BLaER1 treated with 17β-estradiol and CSF1 and Interleukin-3, amounts not matched to agents 10 nM and 100 nM (cell line): ENCODE results near the gene ZFPM1.
"Not testable (repeated sequence)": the region's sequence is repeated elsewhere in the genome, so short reads cannot be mapped to it uniquely, and the experiment has no call there.

Experiments
- H3K27ac ChIP-seq, 11 experiments: shearing (Covaris generic); formaldehyde crosslinking; 2 replicates each; pipeline ENCODE4 v1.8.1; 2022
- H3K27me3 ChIP-seq, 11 experiments: shearing (Covaris generic); formaldehyde crosslinking; 2 replicates each; pipeline ENCODE4 v1.8.1; 2022
- H3K36me3 ChIP-seq, 11 experiments: shearing (Covaris generic); formaldehyde crosslinking; 2 replicates each; pipeline ENCODE4 v1.8.1; 2022
- H3K4me1 ChIP-seq, 10 experiments: shearing (Covaris generic); formaldehyde crosslinking; 2 replicates each; pipeline ENCODE4 v1.8.1; 2022
- H3K4me2 ChIP-seq, 11 experiments: shearing (Covaris generic); formaldehyde crosslinking; 2 replicates each; pipeline ENCODE4 v1.8.1; 2022
- H3K4me3 ChIP-seq, 10 experiments: shearing (Covaris generic); formaldehyde crosslinking; 2 replicates each; pipeline ENCODE4 v1.8.1; 2022
- H3K9ac ChIP-seq, 11 experiments: shearing (Covaris generic); formaldehyde crosslinking; 2 replicates each; pipeline ENCODE4 v1.8.1; 2022
- H3K9me3 ChIP-seq, 11 experiments: shearing (Covaris generic); formaldehyde crosslinking; replicated peaks in 1 of 11; 2 replicates each; pipeline ENCODE4 v1.8.1; 2022
- H4K20me1 ChIP-seq, 11 experiments: shearing (Covaris generic); formaldehyde crosslinking; 2 replicates each; pipeline ENCODE4 v1.8.1; 2022
- Cebpa-rat ChIP-seq, 11 experiments: shearing (Covaris generic); IDR thresholded peaks; 2 replicates each; pipeline ENCODE4 v1.8.1; 2022

Gene ZFPM1

DNA sequence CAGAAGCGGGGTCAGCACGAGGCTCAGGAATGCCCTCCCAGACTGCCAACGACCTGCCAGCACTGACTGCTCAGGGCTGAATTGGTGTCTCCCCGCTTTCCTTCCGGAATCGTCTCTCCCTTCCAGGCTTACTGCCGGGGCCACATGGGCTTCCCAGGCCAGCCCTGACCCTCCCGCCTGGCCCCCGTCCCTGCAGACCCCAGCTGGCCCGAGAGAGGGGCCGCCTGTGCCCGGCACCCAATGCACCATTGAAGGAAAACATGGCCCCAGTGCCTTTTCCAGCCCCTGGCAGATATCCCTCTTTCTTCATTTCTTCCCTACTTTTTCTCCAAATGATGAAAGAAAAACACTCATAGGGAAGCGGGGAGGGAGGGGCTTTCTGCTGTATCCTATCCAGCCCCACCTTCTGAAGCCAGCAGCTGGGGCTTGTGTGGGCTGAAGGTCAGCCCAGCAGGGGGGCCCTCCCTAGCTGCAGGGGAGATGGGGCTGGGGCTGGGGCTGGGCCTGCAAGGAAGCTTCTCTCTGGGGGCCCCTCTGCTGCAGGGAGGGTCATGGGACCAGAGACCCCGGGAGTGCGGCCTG is 44.4 kb upstream of the ZFPM1 start:
- Histone ChIP-seq H3K36me3 (no peaks in the 10 kb centered on the region), H3K4me1 (peaks cover 25 to 57% (median 51%) of the 10 kb centered on the region in 10 experiments), H4K20me1 (peaks cover 0 to 3% (median 0%) of the 10 kb centered on the region in 11 experiments; a peak in 1 of 22 replicates), H3K9ac (peak overlapping the region in 4 of 11 experiments; percentile 37 to 52 (median 47); a peak in 4 of 22 replicates), H3K4me2 (peak overlapping the region; percentile 68 to 89 (median 78); a peak in 21 of 22 replicates), H3K9me3 (no peaks in the 10 kb centered on the region), H3K27me3 (no peaks in the 10 kb centered on the region), H3K4me3 (no peak overlapping the region), H3K27ac (peak overlapping the region in 9 of 11 experiments; percentile 30 to 76 (median 69); a peak in 16 of 22 replicates)
- no peak for TF ChIP-seq Cebpa-rat (IDR thresholded peaks at IDR 0.05)

DNA sequence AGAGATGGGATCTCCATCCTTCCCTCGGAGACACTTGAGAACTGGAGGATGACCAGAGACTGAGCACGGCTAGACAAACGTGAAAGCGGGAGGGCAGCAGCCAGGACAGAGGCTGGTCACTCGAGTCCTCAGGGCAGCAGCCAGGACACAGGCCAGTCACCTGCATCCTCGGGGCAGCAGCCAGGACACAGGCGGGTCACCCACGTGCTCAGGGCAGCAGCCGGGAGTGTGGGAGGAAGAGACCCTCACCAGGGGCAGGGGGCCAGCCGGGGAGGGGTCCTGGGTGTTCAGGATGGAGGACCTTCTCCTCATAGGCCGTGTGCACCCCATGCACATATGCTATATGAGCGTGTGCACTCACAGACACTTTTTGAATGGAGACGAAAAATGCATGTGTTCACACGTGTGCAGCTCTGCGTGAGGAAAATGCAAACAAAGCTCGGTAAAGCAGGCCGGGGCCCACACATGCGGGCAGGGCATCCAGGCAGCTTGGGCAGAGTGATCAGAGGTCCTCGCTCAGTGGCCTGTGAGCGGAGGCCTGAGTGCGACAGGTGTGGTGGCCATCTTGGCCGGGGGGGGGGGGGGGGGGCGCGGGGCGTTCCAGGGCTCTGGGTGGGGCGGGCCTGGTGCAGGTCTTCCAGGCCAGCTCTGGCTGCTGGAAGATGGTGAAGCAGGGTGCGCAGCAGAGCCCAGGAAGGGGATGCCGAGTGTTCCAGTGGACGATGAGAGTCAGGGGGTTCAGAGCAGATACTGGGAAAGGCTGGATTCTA is 43.6 kb upstream of the ZFPM1 start:
- no peak overlapping the region for H3K9ac ChIP-seq
- peaks cover 25 to 49% (median 43%) of the 10 kb centered on the region in 10 experiments for H3K4me1 ChIP-seq
- H3K36me3 ChIP-seq, result no peaks in the 10 kb centered on the region
- TF ChIP-seq Cebpa-rat (IDR thresholded peaks at IDR 0.05), result no peak
- H3K9me3 ChIP-seq, result no peaks in the 10 kb centered on the region
- no peak overlapping the region for H3K4me3 ChIP-seq
- H3K4me2 ChIP-seq, result peak overlapping the region in 2 of 11 experiments; percentile 82 to 89; a peak in 2 of 22 replicates
- H3K27me3 ChIP-seq, result no peaks in the 10 kb centered on the region
- H3K27ac ChIP-seq, result peak overlapping the region in 1 of 11 experiments; percentile 69; a peak in 1 of 22 replicates
- 0 out of 22 replicates have a peak, but pooled peaks cover 0 to 5% (median 0%) of the 10 kb centered on the region in 11 experiments for H4K20me1 ChIP-seq

DNA sequence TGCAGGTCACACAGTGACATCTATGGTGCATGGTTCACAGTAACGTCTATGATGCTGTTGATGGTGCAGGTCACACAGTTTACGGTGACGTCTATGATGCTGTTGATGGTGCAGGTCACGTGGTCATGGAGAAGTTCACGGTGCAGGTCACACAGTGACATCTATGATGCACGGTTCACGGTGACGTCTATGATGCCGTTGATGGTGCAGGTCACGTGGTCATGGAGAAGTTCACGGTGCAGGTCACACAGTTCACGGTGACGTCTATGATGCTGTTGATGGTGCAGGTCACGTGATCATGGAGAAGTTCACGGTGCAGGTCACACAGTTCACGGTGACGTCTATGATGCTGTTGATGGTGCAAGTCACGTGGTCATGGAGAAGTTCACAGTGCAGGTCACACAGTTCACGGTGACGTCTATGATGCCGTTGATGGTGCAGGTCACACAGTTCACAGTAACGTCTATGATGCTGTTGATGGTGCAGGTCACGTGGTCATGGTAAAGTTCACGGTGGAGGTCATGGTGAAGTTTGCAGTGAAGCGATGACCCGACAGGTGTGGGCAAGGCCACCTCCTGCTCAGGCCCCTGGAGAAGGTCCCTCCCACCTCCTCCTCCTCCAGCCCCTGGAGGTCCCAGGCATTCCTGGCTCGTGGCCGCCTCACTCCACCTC is 42.6 kb upstream of the ZFPM1 start:
- not testable (repeated sequence) for H3K27ac ChIP-seq, H3K4me2 ChIP-seq, H3K9me3 ChIP-seq, H3K9ac ChIP-seq, H3K4me3 ChIP-seq, H3K27me3 ChIP-seq, H3K36me3 ChIP-seq, H4K20me1 ChIP-seq
- H3K4me1 ChIP-seq, result peaks cover 22 to 40% (median 33%) of the 10 kb centered on the region in 10 experiments

DNA sequence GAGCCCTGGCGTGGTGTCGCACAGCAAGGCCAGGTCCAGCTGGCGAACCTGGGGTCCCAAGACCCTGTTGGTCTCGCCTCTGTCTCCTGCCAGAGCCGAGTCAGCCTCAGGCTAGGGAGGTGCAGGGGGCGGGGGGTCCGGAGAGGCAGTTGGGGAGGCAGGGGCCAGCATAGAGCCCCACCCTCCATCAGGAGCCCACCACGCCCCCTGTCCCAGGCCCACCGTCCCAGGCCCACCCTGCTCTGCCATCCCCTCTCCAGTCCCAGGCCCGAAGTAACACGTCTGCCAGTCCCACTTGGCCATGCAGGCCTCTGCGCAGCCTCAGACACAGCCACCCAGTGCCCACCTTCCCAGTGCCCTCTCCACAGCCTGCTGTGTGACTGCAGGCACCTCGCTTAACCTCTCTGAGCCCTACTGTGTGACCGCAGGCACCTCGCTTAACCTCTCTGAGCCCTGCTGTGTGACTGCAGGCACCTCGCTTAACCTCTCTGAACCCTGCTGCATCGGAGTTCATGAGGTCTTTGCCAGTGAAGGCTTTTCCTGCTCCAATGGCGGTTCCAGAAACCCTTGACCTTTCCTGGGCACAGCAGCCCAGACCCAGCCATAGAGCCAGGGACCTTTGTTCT is 41.0 kb upstream of the ZFPM1 start:
- Histone ChIP-seq H3K9me3 (no peaks in the 10 kb centered on the region), H3K9ac (no peak overlapping the region), H3K36me3 (no peaks in the 10 kb centered on the region), H3K27me3 (no peaks in the 10 kb centered on the region), H3K27ac (no peak overlapping the region), H4K20me1 (0 out of 22 replicates have a peak, but pooled peaks cover 0 to 6% (median 0%) of the 10 kb centered on the region in 11 experiments), H3K4me1 (peaks cover 17 to 23% (median 20%) of the 10 kb centered on the region in 10 experiments), H3K4me3 (no peak overlapping the region), H3K4me2 (no peak overlapping the region)
- TF ChIP-seq Cebpa-rat (IDR thresholded peaks at IDR 0.05), result no peak

DNA sequence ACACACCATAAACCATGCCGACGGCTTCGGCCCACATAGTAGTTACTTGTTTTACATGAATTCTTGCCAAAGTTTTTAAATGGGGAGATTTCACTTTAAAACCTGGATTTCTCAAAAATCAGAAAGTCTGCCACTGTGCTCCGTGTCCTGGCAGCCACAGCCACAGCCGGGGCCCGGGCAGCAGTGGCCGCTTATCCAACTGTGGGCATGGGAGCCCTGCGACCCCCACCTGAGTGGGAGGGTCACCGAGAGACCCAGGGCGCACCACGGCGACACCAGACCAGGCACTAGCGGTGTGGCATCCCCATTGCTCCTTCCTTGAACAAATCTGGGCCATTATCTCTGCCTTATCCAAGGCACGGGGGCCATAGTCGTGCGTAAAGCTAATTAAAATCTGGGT is 40.3 kb upstream of the ZFPM1 start:
- Histone ChIP-seq H4K20me1 (0 out of 22 replicates have a peak, but pooled peaks cover 0 to 6% (median 0%) of the 10 kb centered on the region in 11 experiments), H3K27ac (no peak overlapping the region), H3K4me1 (peaks cover 10 to 16% (median 13%) of the 10 kb centered on the region in 10 experiments), H3K27me3 (no peaks in the 10 kb centered on the region), H3K4me2 (no peak overlapping the region), H3K4me3 (no peak overlapping the region), H3K9ac (0 out of 22 replicates have a peak overlapping the region, but pooled peaks of 1 of the 11 experiments have one; percentile 14), H3K36me3 (no peaks in the 10 kb centered on the region), H3K9me3 (no peaks in the 10 kb centered on the region)
- no peak for TF ChIP-seq Cebpa-rat (IDR thresholded peaks at IDR 0.05)

DNA sequence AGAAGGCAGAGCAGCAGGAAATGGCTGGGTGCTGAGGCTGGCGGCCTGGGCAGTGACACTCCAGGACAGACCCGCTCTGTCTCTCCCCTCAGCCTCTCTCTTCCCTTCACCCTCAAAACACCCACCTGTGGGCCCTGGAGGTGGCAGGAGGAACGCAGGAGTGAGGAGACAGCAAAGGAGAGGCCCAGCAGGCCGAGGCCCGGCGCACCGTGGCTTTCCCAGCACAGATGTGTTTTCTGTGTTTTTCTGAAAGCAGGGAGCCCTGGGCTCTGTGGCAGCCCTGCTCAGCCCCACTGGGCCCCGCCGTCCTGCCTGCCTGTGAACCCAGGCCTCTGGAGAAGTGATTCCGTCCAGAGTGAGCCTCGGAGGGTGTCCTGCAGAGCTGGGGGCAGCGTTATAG is 39.8 kb upstream of the ZFPM1 start:
- Histone ChIP-seq H3K4me3 (no peak overlapping the region), H3K9me3 (no peaks in the 10 kb centered on the region), H3K4me2 (no peak overlapping the region), H3K9ac (0 out of 22 replicates have a peak overlapping the region, but pooled peaks of 1 of the 11 experiments have one; percentile 14), H3K36me3 (no peaks in the 10 kb centered on the region), H3K4me1 (peaks cover 5 to 12% (median 8%) of the 10 kb centered on the region in 10 experiments), H4K20me1 (0 out of 22 replicates have a peak, but pooled peaks cover 0 to 6% (median 0%) of the 10 kb centered on the region in 11 experiments), H3K27ac (no peak overlapping the region), H3K27me3 (no peaks in the 10 kb centered on the region)
- no peak for TF ChIP-seq Cebpa-rat (IDR thresholded peaks at IDR 0.05)

DNA sequence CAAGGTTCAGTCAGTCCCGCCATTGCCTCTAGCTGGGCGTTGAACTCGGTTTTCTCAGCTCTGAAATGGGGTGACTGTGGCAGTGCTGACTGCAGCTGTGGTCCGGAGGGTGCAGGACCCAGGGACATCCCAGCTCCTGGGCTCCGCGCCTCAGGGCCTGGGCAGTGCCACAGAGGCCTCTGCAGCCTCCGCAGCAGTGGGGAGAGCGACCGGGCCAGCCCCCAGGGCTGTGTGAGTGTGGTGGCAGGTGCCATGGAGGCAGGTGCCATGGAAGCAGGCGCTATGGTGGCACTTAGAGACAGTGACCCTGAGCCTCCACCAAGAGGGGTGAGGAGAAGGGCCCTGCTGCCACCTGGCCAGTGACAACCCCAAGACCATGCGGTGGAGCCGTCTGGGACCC is 39.4 kb upstream of the ZFPM1 start:
- Histone ChIP-seq H3K4me1 (peaks cover under 1 to 8% (median 4%) of the 10 kb centered on the region in 10 experiments), H3K27me3 (no peaks in the 10 kb centered on the region), H3K27ac (no peak overlapping the region), H3K36me3 (no peaks in the 10 kb centered on the region), H3K4me3 (no peak overlapping the region), H3K9ac (no peak overlapping the region), H4K20me1 (0 out of 22 replicates have a peak, but pooled peaks cover 0 to 6% (median 0%) of the 10 kb centered on the region in 11 experiments), H3K4me2 (no peak overlapping the region), H3K9me3 (no peaks in the 10 kb centered on the region)
- no peak for TF ChIP-seq Cebpa-rat (IDR thresholded peaks at IDR 0.05)

DNA sequence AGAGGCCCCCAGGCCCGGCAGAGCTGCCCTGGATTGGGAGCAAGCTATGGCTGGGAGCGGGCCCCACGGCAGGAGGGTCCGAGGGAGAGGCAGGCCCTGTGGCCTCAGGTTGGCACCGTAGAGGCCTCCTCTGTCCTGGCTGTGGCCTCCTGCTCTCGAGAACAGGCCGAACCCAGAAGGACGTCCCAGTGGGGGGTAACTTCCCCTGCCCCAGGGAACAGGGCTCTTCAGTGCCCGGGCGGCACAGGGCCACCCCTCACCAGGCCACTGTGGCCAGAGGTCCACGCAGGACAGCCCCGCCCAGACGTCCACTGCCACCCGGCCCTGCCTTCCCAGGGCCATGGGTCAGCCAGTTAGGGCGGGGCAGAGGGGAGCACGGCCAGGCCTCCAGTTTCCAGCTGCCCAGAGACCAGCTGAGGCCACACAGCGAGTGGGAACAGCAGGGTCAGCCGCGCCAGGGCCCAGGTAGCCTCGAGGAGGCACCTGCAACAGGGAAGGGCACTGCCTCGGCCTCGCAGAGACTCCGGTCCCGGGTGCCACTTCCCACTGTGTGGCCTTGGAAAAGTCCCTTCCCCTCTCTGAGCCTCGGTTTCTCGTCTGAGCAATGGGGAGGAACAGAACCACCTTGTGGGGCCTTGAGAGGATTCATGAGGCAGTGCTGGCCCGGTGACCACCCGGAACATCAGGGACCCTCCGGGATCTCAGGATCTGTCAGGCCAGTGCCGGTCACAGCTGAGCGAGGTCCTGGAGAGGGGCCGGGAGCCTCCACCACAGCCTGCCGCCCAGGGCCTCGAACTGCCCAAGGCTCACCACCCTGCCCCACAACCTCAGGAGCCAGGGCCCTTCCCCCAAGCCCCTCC is 38.3 kb upstream of the ZFPM1 start:
- peak overlapping the region in 1 of 11 experiments; percentile 9; a peak in 1 of 22 replicates for H3K9ac ChIP-seq
- no peak overlapping the region; a peak in 1 of 22 replicates for H3K27ac ChIP-seq
- no peaks in the 10 kb centered on the region for H3K4me1 ChIP-seq
- no peaks in the 10 kb centered on the region for H3K27me3 ChIP-seq
- 0 out of 22 replicates have a peak, but pooled peaks cover 0 to 6% (median 0%) of the 10 kb centered on the region in 11 experiments for H4K20me1 ChIP-seq
- no peak overlapping the region for H3K4me3 ChIP-seq
- no peaks in the 10 kb centered on the region for H3K36me3 ChIP-seq
- no peak overlapping the region for H3K4me2 ChIP-seq
- H3K9me3 ChIP-seq, result no peaks in the 10 kb centered on the region
- no peak for TF ChIP-seq Cebpa-rat (IDR thresholded peaks at IDR 0.05)
